VCaP (cell line): ENCODE measurements around the gene PDE12.
A peak's percentile ranks its signal among the peaks of the same experiment; 100 is the strongest.
"Not testable (repeated sequence)": the region's sequence is repeated elsewhere in the genome, so short reads cannot be mapped to it uniquely, and the experiment has no call there.

Experiments used
- H3K27ac ChIP-seq: fragments of 450-650 bp; 2 replicates; pipeline ENCODE4 v1.5.1; 2017
- CTCF ChIP-seq: fragments of 450-650 bp; conservative IDR thresholded peaks from 2 replicates; pipeline ENCODE4 v1.5.1; 2017; ENCODE audit warnings: mild to moderate bottlenecking, moderate library complexity

The PDE12 gene

GRCh38 chr3:57598765-57599360, 42.8 kb downstream of the PDE12 start:
- TF ChIP-seq CTCF = no peak
- peak overlapping the region; percentile 97 for H3K27ac ChIP-seq

- H3K27ac ChIP-seq = no peak overlapping the region
- no peak for TF ChIP-seq CTCF
Measured at GRCh38 chr3:57600195-57600594, 44.1 kb downstream of the PDE12 start.

GRCh38 chr3:57604971-57605370, 48.9 kb downstream of the PDE12 start:
- TF ChIP-seq CTCF = no peak
- peak overlapping the region; percentile 30; the same call in 1 of the 2 replicates for H3K27ac ChIP-seq

- no peak for TF ChIP-seq CTCF
- no peak overlapping the region for H3K27ac ChIP-seq
Measured at GRCh38 chr3:57605683-57606082, 49.6 kb downstream of the PDE12 start.

- H3K27ac ChIP-seq = not testable (repeated sequence)
Measured at GRCh38 chr3:57611870-57612269, 55.8 kb downstream of the PDE12 start.

- H3K27ac ChIP-seq = no peak overlapping the region
- no peak for TF ChIP-seq CTCF
Measured at GRCh38 chr3:57616233-57616632, 60.2 kb downstream of the PDE12 start.
